ENCODE results near the gene RAD51C. TPM values are rescaled to one million over a fixed set of nuclear protein-coding genes. Genes with fewer than 3 reads are reported as not detected.

Gene RAD51C
- total and polyA plus RNA-seq, 9 of the 15 experiments (the other 6 are each of a cell fraction or from before 2014, with no cell fraction given), result 93.9 to 341 (median 135) TPM

DNA sequence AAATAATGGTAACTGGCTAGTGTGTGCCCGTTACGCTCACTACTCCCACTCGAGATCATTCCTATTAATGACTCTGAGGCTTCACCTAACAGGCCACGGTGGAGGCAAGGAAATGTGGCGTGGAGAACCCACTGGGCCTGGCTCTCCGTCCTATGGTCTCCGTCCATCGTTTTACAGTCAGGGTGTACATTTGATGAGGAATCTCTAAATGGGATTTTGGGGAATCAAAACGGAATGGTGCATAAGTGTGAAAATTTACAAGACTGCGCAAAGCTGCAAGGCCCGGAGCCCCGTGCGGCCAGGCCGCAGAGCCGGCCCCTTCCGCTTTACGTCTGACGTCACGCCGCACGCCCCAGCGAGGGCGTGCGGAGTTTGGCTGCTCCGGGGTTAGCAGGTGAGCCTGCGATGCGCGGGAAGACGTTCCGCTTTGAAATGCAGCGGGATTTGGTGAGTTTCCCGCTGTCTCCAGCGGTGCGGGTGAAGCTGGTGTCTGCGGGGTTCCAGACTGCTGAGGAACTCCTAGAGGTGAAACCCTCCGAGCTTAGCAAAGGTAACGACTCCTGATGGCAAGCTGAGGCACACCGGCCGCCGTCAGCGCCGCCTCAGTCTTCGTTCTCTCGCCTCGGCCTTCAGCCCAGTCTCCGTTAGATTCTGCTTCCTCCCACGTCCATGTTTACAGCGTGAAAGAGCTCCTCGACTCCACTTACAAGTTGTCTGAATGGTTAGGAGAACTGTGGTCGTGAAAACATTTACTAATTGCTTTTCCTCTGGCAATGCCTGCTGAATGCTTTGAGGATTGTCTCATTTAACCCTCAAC lies at the start of gene RAD51C (continued):
- TF ChIP-seq, protein P1, sequence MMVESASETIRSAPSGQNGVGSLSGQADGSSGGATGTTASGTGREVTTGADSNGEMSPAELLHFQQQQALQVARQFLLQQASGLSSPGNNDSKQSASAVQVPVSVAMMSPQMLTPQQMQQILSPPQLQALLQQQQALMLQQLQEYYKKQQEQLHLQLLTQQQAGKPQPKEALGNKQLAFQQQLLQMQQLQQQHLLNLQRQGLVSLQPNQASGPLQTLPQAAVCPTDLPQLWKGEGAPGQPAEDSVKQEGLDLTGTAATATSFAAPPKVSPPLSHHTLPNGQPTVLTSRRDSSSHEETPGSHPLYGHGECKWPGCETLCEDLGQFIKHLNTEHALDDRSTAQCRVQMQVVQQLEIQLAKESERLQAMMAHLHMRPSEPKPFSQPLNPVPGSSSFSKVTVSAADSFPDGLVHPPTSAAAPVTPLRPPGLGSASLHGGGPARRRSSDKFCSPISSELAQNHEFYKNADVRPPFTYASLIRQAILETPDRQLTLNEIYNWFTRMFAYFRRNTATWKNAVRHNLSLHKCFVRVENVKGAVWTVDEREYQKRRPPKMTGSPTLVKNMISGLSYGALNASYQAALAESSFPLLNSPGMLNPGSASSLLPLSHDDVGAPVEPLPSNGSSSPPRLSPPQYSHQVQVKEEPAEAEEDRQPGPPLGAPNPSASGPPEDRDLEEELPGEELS (CRISPR knock-in tag; IDR thresholded peaks at IDR 0.05; ENCODE audit: borderline replicate concordance), result peak; percentile 85; the same call in 1 of the 2 replicates
- TF ChIP-seq KAT8 (IDR thresholded peaks at IDR 0.05; ENCODE audit: low read depth) (no peak), L3MBTL2 (IDR thresholded peaks at IDR 0.05) (peak; percentile 100), TAF1 (IDR thresholded peaks at IDR 0.05; ENCODE audit: control insufficient read depth, extremely low read depth, insufficient read depth, low read length, severe bottlenecking) (peak; percentile 89), CBFB (CRISPR knock-in tag; IDR thresholded peaks at IDR 0.05) (no peak), RAD21 (CRISPR knock-in tag; conservative IDR thresholded peaks at IDR 0.05 in 1 of 2, IDR thresholded peaks at IDR 0.05 in 1 of 2) (no peak), TCF3 (CRISPR knock-in tag; IDR thresholded peaks at IDR 0.05) (peak; percentile 34), NCOA4 (IDR thresholded peaks at IDR 0.05; ENCODE audit: partially characterized antibody) (no peak), JUNB (CRISPR knock-in tag; conservative IDR thresholded peaks at IDR 0.05) (no peak), NFRKB (IDR thresholded peaks at IDR 0.05; ENCODE audit: low read depth) (peak; percentile 87), MCM3 (IDR thresholded peaks at IDR 0.05) (no peak), GABPA (tag; conservative IDR thresholded peaks at IDR 0.05; ENCODE audit: low read depth) (peak; percentile 91), NBN (IDR thresholded peaks at IDR 0.05; ENCODE audit: low read depth) (peak; percentile 50; the same call in 1 of the 2 replicates)
- TF ChIP-seq, protein P2, sequence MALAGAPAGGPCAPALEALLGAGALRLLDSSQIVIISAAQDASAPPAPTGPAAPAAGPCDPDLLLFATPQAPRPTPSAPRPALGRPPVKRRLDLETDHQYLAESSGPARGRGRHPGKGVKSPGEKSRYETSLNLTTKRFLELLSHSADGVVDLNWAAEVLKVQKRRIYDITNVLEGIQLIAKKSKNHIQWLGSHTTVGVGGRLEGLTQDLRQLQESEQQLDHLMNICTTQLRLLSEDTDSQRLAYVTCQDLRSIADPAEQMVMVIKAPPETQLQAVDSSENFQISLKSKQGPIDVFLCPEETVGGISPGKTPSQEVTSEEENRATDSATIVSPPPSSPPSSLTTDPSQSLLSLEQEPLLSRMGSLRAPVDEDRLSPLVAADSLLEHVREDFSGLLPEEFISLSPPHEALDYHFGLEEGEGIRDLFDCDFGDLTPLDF (CRISPR knock-in tag; IDR thresholded peaks at IDR 0.05), result peak; percentile 92
- TF ChIP-seq, protein P3, sequence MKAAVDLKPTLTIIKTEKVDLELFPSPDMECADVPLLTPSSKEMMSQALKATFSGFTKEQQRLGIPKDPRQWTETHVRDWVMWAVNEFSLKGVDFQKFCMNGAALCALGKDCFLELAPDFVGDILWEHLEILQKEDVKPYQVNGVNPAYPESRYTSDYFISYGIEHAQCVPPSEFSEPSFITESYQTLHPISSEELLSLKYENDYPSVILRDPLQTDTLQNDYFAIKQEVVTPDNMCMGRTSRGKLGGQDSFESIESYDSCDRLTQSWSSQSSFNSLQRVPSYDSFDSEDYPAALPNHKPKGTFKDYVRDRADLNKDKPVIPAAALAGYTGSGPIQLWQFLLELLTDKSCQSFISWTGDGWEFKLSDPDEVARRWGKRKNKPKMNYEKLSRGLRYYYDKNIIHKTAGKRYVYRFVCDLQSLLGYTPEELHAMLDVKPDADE (conservative IDR thresholded peaks at IDR 0.05; ENCODE audit: control insufficient read depth, low read depth, low read length), result peak; percentile 61
- TF ChIP-seq, protein P4, sequence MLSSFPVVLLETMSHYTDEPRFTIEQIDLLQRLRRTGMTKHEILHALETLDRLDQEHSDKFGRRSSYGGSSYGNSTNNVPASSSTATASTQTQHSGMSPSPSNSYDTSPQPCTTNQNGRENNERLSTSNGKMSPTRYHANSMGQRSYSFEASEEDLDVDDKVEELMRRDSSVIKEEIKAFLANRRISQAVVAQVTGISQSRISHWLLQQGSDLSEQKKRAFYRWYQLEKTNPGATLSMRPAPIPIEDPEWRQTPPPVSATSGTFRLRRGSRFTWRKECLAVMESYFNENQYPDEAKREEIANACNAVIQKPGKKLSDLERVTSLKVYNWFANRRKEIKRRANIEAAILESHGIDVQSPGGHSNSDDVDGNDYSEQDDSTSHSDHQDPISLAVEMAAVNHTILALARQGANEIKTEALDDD (IDR thresholded peaks at IDR 0.05), result 0 out of 2 replicates have a peak, but pooled peaks have one; percentile 23
- TF ChIP-seq, protein P5, sequence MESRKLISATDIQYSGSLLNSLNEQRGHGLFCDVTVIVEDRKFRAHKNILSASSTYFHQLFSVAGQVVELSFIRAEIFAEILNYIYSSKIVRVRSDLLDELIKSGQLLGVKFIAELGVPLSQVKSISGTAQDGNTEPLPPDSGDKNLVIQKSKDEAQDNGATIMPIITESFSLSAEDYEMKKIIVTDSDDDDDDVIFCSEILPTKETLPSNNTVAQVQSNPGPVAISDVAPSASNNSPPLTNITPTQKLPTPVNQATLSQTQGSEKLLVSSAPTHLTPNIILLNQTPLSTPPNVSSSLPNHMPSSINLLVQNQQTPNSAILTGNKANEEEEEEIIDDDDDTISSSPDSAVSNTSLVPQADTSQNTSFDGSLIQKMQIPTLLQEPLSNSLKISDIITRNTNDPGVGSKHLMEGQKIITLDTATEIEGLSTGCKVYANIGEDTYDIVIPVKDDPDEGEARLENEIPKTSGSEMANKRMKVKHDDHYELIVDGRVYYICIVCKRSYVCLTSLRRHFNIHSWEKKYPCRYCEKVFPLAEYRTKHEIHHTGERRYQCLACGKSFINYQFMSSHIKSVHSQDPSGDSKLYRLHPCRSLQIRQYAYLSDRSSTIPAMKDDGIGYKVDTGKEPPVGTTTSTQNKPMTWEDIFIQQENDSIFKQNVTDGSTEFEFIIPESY (CRISPR knock-in tag; IDR thresholded peaks at IDR 0.05), result peak; percentile 81
- TF ChIP-seq, protein P6, sequence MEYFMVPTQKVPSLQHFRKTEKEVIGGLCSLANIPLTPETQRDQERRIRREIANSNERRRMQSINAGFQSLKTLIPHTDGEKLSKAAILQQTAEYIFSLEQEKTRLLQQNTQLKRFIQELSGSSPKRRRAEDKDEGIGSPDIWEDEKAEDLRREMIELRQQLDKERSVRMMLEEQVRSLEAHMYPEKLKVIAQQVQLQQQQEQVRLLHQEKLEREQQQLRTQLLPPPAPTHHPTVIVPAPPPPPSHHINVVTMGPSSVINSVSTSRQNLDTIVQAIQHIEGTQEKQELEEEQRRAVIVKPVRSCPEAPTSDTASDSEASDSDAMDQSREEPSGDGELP (CRISPR knock-in tag; IDR thresholded peaks at IDR 0.05; ENCODE audit: borderline replicate concordance), result peak; percentile 90

Data from K562 (cell line).